Measurements from ENCODE around the gene CPOX. TPM values are rescaled to one million over a fixed set of nuclear protein-coding genes. Genes with fewer than 3 reads are reported as not detected.
A peak's percentile ranks its signal among the peaks of the same experiment; 100 is the strongest.
"Not testable (repeated sequence)": the region's sequence is repeated elsewhere in the genome, so short reads cannot be mapped to it uniquely, and the experiment has no call there.

CPOX gene
- 36.6 and 39.4 TPM in 2 replicates for total RNA-seq (2014; rRNA removed; shearing (Covaris generic))

- Histone ChIP-seq H3K4me3 (ENCODE audit: insufficient read depth, low read depth, low read length) (peak within 1 kb of the TSS; percentile 80), H3K27me3 (ENCODE audit: control insufficient read depth, insufficient read depth, low read length) (no peaks in the 10 kb centered on the region), H3K36me3 (replicated peaks; ENCODE audit: control insufficient read depth, insufficient read depth, low read length) (peaks cover 8% of the 10 kb centered on the region)
- DNase-seq = peak; percentile 89
Measured at GRCh38 chr3:98593046-98593936, at the start of gene CPOX. CPOX (minus strand) TSS chr3:98593611; CDS start chr3:98593504, 107 bp downstream.

DNA sequence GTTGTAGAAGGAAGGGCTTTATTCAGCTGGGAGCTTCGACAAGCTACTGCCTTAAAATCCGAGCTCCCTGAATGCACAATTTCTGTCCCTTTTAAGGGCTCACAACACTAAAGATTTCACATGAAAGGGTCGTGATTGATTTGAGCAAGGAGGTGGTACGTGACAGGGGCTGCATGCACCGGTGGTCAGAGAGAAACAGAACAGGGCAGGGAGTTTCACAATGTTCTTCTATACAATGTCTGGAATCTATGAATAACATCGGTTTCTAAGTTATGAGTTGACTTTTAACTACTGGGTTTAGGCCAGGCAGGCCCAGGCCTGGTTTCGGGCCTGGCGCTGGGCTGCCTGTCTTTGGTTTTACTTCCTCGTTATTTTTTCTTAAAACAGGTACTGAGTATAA, 49.4 kb upstream of the CPOX start:
- H3K4me3 ChIP-seq (ENCODE audit: insufficient read depth, low read depth, low read length); DNase-seq; H3K27me3 ChIP-seq (ENCODE audit: control insufficient read depth, insufficient read depth, low read length); H3K36me3 ChIP-seq (replicated peaks; ENCODE audit: control insufficient read depth, insufficient read depth, low read length): not testable (repeated sequence)

GRCh38 chr3:98641756-98642155, 48.3 kb upstream of the CPOX start:
- not testable (repeated sequence) for DNase-seq; H3K36me3 ChIP-seq (replicated peaks; ENCODE audit: control insufficient read depth, insufficient read depth, low read length); H3K4me3 ChIP-seq (ENCODE audit: insufficient read depth, low read depth, low read length); H3K27me3 ChIP-seq (ENCODE audit: control insufficient read depth, insufficient read depth, low read length)

- not testable (repeated sequence) for H3K4me3 ChIP-seq (ENCODE audit: insufficient read depth, low read depth, low read length); H3K27me3 ChIP-seq (ENCODE audit: control insufficient read depth, insufficient read depth, low read length); H3K36me3 ChIP-seq (replicated peaks; ENCODE audit: control insufficient read depth, insufficient read depth, low read length); DNase-seq
Measured at GRCh38 chr3:98638515-98638914, 45.1 kb upstream of the CPOX start.

- Histone ChIP-seq H3K36me3 (replicated peaks; ENCODE audit: control insufficient read depth, insufficient read depth, low read length) (no peaks in the 10 kb centered on the region), H3K27me3 (ENCODE audit: control insufficient read depth, insufficient read depth, low read length) (no peaks in the 10 kb centered on the region), H3K4me3 (ENCODE audit: insufficient read depth, low read depth, low read length) (no peak overlapping the region)
- DNase-seq = no peak
Measured at GRCh38 chr3:98630416-98630815, 37.0 kb upstream of the CPOX start.

DNA sequence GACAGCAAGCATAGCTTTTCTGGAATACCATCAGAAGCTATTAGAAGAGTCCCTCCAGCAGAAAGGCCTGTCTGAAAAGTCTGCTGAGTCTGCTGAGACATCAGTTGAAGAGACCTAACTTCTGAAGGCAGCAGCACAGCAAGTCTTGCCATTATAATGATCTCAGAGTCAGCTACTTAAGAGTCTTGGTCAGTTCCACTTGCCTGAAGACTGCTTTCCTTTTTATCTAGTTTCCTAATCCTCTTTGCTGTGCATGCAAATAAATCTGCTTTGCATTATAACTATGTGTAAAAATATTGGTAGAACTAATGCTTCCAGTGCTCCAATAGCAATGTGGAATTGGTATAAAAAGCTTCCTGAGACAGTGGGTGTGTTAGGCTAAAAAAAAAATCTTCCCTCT, 34.9 kb upstream of the CPOX start:
- Histone ChIP-seq H3K4me3 (ENCODE audit: insufficient read depth, low read depth, low read length) (no peak overlapping the region), H3K36me3 (replicated peaks; ENCODE audit: control insufficient read depth, insufficient read depth, low read length) (no peaks in the 10 kb centered on the region), H3K27me3 (ENCODE audit: control insufficient read depth, insufficient read depth, low read length) (no peaks in the 10 kb centered on the region)
- DNase-seq = no peak

DNA sequence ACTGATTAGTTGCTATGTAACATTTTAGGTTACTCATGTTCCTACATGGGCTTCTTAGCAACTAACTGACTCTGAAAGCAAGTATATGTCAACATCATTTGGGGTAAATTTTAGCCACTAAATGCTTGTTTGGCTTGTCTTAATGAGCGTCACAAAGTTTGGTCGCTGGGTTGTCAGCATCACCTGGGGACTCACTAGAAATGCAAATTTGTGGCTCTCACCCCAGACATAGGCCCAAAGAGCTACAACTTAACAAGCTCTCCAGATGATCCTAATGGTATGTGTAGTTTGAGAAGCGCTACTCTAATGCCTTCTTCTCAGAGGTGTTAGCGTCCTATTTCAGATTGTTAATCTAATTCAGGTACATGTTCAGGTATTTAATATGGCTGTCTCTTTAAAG, 32.7 kb upstream of the CPOX start:
- DNase-seq = no peak
- Histone ChIP-seq H3K27me3 (ENCODE audit: control insufficient read depth, insufficient read depth, low read length) (no peaks in the 10 kb centered on the region), H3K4me3 (ENCODE audit: insufficient read depth, low read depth, low read length) (no peak overlapping the region), H3K36me3 (replicated peaks; ENCODE audit: control insufficient read depth, insufficient read depth, low read length) (no peaks in the 10 kb centered on the region)

- no peak overlapping the region for H3K4me3 ChIP-seq (ENCODE audit: insufficient read depth, low read depth, low read length)
- peak; percentile 2 for DNase-seq
- H3K36me3 ChIP-seq (replicated peaks; ENCODE audit: control insufficient read depth, insufficient read depth, low read length) = no peaks in the 10 kb centered on the region
- H3K27me3 ChIP-seq (ENCODE audit: control insufficient read depth, insufficient read depth, low read length) = no peaks in the 10 kb centered on the region
Measured at GRCh38 chr3:98623572-98624280, 30.3 kb upstream of the CPOX start.

GRCh38 chr3:98617841-98618240, 24.4 kb upstream of the CPOX start:
- Histone ChIP-seq H3K4me3 (ENCODE audit: insufficient read depth, low read depth, low read length) (no peak overlapping the region), H3K27me3 (ENCODE audit: control insufficient read depth, insufficient read depth, low read length) (no peaks in the 10 kb centered on the region), H3K36me3 (replicated peaks; ENCODE audit: control insufficient read depth, insufficient read depth, low read length) (no peaks in the 10 kb centered on the region)
- no peak for DNase-seq

GRCh38 chr3:98613616-98614015, 20.2 kb upstream of the CPOX start:
- Histone ChIP-seq H3K4me3 (ENCODE audit: insufficient read depth, low read depth, low read length) (no peak overlapping the region), H3K27me3 (ENCODE audit: control insufficient read depth, insufficient read depth, low read length) (no peaks in the 10 kb centered on the region), H3K36me3 (replicated peaks; ENCODE audit: control insufficient read depth, insufficient read depth, low read length) (no peaks in the 10 kb centered on the region)
- no peak for DNase-seq

DNA sequence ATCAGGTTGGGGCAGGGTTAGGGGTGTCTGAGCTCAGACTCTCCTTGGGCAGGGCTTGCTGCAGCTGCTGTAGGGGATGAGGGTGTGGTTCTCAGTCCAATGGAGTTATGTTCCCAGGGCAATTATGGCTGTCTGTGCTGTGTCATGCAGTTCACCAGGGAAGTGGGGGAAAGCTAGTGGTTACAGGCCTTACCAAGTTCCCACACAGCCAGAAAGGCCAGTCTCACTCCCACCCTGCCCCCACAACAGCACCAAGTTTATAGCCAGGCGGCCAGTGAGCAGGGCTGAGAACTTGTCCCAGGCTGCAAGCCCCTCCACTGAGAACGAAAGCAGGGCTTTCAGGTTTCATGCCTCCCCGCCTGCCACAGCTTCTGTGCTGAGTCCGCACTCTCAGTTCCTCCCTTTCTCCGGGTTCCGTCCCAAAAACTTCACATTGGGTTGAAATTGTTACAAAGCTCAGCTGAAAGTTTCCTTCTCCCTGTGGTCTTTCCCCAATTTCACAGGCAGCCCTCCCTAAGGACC, 19.6 kb upstream of the CPOX start:
- Histone ChIP-seq H3K27me3 (ENCODE audit: control insufficient read depth, insufficient read depth, low read length) (no peaks in the 10 kb centered on the region), H3K36me3 (replicated peaks; ENCODE audit: control insufficient read depth, insufficient read depth, low read length) (no peaks in the 10 kb centered on the region), H3K4me3 (ENCODE audit: insufficient read depth, low read depth, low read length) (no peak overlapping the region)
- no peak for DNase-seq

- no peak for DNase-seq
- Histone ChIP-seq H3K4me3 (ENCODE audit: insufficient read depth, low read depth, low read length) (no peak overlapping the region), H3K36me3 (replicated peaks; ENCODE audit: control insufficient read depth, insufficient read depth, low read length) (no peaks in the 10 kb centered on the region), H3K27me3 (ENCODE audit: control insufficient read depth, insufficient read depth, low read length) (no peaks in the 10 kb centered on the region)
Measured at GRCh38 chr3:98612587-98612986, 19.2 kb upstream of the CPOX start.

- no peak for DNase-seq
Measured at GRCh38 chr3:98608029-98608428, 14.6 kb upstream of the CPOX start.

DNA sequence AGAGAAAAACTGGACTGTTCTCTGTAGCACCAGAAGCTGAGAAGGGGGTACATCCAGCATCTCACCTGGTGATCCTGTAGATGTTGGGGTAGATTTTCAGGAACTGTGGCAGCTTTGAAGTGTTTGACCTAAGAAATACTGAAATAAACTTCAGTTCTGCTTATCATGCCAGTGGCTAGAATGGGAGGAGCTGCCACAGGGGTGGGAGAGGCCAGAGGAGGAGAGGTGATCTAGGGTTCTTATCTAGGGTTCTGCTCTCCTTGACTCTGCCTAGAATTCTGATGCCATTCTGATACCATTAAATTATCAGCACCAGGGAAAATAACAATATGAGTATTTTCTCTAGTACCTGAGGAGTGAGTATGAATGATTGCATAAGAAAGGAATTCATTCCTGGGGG, 10.2 kb upstream of the CPOX start:
- no peaks in the 10 kb centered on the region for H3K27me3 ChIP-seq (ENCODE audit: control insufficient read depth, insufficient read depth, low read length)
- no peak for DNase-seq

More at GRCh38 chr3:98608029-98608428, 14.6 kb upstream of the CPOX start:
- Histone ChIP-seq H3K36me3 (replicated peaks; ENCODE audit: control insufficient read depth, insufficient read depth, low read length) (no peaks in the 10 kb centered on the region), H3K4me3 (ENCODE audit: insufficient read depth, low read depth, low read length) (no peak overlapping the region), H3K27me3 (ENCODE audit: control insufficient read depth, insufficient read depth, low read length) (no peaks in the 10 kb centered on the region)

More for the DNA sequence above, 10.2 kb upstream of the CPOX start:
- Histone ChIP-seq H3K36me3 (replicated peaks; ENCODE audit: control insufficient read depth, insufficient read depth, low read length) (no peaks in the 10 kb centered on the region), H3K4me3 (ENCODE audit: insufficient read depth, low read depth, low read length) (no peak overlapping the region)
